Hindlimb muscle (tissue), 1 donor: ENCODE data around the gene VTN. TPM values are rescaled to one million over a fixed set of nuclear protein-coding genes. Genes with fewer than 3 reads are reported as not detected.
"Not testable (repeated sequence)": the region's sequence is repeated elsewhere in the genome, so short reads cannot be mapped to it uniquely, and the experiment has no call there.

Experiments
- DNase-seq: peaks from one replicate; pipeline ENCODE4 v3.0.0-alpha.2; 2013
- polyA plus RNA-seq: library from polyadenylated mRNA; unstranded; fragments of 120-200 nt; gene quantifications from one replicate; pipeline ENCODE4 v1.2.1, GENCODE V29; 2013; ENCODE audit not compliant: insufficient read length

VTN gene
- polyA plus RNA-seq, 1 donor, result 1.2 TPM

DNA sequence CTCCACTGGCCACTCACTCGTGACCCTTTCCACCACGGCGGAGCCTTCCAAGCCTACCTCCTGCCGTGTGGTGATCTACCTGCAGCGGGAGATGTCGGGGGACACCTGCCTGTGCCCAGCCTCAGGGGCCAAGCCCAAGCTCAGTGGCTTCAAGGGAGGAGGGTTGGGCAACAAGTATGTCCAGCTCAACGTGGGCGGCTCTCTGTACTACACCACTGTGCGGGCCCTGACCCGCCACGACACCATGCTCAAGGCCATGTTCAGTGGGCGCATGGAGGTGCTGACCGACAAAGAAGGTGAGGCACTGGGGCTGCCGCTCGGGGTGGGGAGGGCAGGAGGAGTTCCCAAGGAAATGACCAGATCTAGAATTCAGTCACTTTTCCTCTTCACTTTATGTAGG, 30.7 kb downstream of the VTN start:
- no peak for DNase-seq

DNA sequence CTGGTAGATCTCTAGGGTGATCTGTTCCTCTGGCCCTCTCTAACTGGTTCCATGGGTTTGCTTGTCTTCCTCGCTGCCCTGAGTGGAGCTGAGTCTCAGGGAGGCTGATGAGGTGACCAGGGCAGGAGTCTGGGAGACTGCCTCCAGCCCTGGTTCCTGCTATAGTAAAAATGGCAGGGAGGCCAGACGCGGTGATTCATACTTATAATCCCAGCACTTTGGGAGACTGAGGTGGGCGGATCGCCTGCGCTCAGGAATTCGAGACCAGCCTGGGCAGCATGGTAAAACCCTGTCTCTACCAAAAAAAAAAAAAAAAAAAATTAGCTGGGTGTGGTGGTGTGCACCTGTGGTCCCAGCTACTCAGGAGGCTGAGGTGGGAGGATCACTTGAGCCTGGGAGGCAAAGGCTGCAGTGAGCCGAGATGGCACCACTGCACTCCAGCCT, 31.3 kb downstream of the VTN start:
- not testable (repeated sequence) for DNase-seq

DNA sequence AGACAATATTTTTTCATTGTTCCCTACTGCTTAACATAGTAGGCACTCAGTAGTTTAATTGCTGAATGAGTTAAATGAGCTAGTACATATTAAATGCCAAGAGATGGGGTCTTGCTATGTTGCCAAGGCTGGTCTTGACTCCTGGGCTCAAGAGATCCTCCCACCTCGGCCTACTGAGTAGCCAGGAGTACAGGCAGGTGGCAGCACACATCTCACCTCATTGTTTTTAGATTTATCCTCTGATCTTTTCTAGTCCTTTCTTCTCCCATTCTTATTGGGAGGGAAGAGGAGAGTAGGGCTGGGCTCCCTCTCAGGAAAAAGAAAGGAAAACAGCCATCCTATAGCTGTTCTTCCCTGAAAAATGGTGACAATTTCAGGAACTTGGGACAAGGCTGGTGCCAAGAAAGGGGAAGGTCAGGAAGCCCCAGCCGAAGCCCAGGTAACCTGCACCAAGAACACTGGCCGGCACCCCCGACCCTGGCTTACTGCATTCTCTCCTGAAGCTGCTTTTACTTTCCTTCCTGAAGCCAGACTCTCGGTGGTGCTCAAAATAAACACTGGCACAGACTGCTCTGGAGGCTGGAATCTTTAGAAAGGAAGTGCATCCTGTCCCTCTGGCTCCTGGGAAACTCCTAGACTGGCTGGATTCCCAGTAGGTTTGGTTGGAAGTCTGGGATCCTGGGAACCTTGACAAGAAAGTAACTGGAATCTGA, 31.9 kb downstream of the VTN start:
- no peak for DNase-seq

DNA sequence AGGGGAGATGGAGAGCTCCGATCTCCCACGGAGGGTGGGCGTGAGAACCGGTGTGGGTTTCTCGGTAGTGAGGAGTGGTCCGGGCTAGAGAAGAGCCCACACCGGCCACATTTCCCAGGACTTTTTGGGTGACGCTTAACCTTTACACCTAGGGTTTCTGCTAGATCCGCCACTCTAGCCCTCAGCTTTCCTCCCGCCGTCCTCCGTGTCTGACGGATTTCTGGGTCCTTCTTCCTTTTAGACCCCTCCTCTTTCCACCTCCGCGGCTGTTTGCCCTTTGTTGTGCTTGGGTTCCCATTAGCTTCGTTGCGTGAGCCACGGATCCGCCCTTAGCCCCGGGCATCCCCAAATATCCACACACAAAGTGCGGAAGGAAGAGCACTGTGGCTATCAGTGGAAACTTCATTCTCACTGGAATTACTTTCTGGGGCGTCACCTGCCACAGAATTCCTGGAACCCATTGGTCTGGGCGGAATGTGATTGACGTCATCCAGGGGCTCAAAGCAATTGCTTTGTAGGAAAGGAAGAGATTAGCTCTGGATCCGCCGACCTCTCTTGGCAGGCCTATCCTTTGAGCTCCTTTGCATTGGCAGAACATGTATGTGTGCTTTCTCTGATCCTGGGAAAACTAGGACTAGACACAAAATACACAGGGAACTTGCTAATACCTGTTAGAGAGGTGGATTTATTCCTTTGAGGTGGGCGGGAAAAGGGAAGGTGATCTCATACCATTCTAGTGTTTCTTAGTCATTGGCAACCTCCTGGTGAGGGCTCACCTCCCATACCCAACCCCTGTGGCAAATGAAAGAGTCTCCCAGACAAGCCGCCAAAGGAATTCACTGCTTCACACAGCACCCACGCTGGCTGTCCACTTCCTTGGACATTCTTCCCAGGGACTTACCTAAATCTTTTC, 33.9 kb downstream of the VTN start:
- peak; percentile 61 for DNase-seq

DNA sequence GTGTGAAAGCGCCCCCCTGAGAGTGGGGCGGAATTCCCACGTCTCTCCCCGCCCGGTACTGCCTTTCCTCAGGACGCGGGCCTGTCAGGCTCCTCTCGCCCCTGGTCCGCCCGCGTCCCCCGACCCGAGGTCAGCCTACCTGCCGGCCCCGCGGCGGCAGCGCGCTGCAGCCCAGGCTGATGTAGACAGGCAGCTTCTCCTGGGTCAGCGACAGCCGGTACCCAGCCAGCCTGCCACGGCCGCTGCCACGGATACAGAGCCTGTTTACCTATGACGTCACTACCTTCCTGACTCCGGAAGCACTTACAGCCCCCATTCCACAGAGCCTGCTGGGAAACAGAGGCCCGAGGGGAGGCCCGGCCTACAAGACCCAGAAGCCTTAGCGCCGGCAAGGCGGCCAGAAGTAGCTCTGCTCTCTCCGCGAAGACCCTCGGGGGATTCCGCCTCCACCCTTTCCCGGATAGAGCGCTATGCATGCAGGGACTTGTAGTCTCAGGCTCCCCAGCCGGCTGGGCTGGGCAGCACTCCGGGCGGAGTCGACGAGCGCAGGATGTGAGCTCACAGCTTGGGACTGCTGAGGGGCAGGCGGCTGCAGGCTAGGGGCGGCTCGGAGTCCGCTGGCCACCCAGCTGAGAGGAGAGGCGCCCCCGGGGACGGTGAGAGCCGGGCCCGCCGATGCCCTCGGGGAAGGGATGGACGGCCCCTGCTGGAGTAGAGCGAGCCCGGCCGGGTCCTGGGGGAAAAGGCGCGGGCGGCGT, 34.7 kb downstream of the VTN start, which contains the start of the genes IFT20 and TNFAIP1:
Gene IFT20, minus strand, starts transcription at position 272 of the 758 bp plus-strand sequence. CDS start 3,487 bp downstream, outside the sequence.
Gene TNFAIP1, plus strand, starts transcription at position 561 of the 758 bp plus-strand sequence. CDS start 3,761 bp downstream, outside the sequence.
- DNase-seq, result peak; percentile 100

DNA sequence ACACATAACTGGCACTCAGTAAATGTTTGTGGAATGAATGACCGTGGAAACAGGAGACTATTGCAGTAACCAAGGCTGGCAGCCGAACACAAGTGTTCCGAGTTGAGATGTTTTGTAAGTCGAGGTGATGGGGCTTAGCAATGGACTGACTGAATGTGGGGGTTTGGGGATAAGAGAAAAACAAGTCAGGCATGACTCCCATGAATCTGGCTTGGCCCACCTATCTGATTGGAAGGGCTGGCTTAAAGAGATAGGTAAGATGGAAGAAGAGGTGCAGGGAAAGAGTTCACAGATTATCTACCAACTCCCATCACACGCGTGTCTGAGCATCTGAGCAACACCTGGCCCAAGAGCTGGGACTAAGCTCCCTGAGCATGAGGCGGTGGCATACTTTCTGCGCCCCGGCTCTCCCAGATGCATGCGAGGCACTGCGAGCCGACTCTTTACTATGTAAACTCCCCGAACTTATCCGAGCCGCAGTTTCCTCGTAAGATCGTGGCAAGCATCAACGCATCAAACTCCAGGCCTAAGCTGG, 35.4 kb downstream of the VTN start:
- DNase-seq, result no peak

DNA sequence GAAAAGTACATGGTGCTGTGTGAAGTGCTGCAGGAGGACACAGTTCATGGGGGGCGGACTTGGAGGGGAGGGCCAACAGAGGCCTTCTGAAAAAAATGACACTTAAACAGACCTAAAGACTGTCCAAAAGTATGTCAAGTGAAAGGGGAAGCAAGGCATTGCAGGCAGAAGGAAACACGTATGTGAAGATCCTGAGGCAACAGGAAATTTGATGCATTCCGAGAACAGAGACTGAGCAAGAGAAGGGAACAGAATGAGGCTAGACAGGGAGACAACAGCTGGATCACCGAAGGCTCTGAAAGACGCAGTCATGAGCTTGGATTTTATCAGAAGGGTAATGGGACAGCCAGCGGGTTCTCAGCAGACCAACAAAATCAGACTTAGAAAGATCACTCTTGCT, 35.9 kb downstream of the VTN start:
- DNase-seq, result no peak

DNA sequence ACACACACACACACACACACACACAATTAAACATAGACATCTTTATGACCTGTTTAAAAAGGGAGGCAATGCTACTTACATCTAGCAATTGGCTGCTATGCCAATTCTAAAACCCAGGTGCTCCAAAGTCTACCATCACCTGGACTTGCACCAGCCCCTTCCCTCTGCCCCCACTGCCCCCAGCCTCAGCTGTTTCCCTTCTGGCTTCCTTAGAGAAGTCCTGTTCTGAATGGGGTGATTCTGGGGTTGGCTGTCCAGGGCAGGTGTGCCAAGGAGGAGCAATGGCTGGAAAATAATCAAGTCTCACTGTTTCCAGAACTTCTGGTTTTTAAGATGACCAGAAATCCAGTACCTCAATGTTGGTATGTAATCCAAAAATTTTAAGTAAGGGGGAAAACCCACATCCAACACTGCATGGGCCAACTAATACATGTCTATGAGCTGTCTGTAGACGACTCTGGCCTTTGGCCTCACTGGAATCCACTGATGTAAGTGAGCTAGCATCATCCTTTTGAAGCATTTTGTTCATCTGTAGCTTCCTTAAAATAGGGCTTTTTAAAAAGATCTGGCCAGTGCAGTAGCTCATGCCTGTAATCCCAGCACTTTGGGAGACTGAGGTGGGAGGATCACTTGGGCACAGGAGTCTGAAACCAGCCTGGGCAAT, 36.9 kb downstream of the VTN start:
- DNase-seq, result no peak

DNA sequence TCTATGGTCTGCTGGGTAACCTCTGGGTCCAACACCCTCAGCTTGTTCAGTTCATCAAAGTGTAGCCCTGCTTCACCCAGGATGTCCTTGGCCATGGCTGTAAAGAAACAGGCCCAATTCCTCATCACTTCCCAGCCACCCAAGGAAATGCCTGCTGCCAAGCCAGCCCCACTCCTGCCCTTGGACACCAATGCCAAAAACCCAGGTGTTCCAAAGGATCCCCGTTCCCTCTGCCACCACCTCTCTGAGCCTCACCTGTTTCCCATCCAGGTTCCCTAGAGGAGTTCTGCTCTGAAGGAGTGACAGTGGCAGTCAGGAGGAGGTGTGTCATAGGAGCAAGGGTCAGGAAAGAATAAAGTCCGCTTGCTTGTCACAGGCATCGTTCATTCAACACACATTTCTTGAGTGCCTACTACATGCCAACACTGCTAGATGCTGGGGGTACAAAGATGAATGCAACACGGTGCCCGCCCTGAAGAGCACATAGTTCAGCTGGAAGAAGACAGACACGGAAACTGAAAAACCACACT, 38.2 kb downstream of the VTN start:
- DNase-seq, result no peak

DNA sequence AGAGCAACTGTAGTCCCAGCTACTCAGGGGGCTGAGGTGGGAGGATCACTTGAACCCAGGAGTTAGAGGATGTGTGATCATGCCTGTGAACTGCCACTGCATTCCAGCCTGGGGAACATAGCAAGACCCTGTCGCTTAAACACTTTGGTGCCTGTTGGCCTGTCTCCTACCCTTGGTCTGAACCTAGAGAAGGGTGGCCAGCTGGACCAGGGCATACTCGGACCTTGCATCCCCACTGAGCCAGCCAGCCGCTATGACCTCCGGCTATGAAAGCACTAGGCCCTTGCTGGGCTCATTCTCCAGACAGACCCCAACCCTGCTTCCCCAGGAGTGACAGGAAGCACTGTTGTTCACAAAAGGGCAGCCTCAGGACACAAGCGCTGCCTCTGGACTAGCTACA, 39.4 kb downstream of the VTN start:
- DNase-seq, result no peak

DNA sequence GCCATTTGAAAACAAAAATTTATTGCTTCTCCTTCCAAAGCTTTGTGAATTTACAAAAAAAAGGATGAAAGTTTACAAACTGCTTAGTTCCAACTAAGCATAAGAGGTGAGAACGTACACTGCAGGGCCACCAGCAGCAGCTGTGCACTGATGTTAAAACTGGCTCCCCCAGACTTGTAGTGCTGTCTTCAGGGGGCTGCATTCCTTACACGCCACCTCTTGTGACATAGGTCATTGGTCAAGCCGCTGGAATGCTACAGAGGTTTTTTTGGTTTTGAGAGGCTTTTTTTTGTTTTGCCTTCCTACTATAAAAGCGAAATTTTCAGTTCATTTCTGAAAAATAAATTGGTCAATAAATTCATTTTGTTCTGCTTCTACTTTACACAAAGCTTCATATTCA, 41.8 kb downstream of the VTN start:
- no peak for DNase-seq

DNA sequence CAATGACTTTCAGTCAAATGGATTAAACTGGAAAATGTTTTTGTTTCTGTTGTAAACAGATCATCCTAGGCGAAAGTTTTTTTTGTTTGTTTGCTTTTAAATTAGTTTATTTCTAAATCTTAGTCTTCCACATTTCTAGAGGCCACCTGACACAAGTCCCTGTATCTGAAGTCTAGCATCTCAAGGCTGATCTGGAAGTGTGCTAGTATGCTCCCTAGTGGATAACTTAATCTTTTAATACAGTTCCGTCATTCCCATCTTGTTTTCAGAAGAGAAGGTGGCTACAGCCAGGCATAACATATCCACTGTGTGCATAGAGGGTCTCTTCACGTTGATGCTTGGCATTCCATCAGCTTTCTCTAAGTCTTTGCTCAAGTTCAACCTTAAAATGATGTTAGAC, 42.4 kb downstream of the VTN start:
- no peak for DNase-seq

DNA sequence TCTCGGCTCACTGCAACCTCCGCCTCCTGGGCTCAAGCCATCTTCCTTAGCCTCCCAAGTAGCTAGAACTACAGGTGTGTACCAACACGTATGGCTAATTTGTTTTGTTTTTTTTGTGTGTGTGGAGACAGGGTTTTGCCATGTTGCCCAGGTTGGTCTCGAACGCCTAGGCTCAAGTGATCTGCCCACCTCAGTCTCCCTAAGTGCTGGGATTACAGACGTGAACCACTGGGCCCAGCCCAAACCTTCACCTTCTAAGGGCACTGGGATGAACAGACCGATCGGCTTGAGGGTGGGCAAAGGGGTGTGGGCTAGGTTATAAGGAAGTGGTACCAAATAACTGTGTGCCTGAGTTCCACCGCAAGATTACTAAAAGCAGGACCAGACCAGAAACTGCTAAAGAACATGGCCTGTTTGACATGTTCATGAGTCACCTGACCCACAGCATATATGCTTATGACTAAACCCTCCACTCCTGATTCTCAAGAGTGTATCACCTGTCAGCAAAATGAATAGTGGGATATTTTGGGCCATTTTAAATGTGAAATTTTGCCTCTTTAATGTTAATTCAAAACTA, 43.0 kb downstream of the VTN start:
- DNase-seq, result no peak

DNA sequence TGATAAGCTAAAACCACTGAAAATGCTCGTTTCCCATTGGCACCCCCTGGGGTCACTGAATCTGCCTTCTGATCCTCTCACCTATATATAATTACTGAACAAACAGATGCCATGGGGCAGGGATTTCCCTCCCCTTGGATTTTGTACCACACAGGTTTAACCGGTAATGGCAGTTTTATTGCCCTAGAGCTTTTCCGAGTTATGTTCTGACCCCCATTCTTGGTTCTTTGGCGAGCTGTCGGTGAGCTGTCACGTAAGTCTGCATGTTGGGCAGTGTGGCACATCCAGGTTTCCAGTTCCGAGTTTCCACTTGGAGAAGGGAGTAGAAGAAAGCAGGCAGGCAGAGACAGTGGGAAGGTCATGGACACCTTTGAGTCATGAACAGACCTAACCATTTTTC, 44.0 kb downstream of the VTN start:
- no peak for DNase-seq

DNA sequence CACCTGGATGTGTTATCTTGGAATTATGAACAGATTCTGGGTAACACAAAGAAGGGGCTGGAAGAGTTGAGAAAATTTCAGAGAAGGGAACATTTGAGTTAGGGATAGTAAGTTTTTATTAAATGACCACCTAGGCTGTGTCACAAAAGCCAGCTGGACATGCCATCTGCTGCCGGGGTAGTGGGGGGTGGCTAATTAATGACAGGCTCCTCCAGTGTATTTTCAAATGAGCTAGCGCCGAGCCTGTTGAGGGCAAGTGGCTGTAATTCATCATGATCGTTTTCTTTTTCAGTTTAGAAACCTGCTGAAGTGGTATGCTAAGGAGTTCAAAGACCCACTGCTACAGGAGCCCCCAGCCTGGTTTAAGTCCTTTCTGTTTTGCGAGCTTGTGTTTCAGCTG, 44.9 kb downstream of the VTN start:
- DNase-seq, result no peak

DNA sequence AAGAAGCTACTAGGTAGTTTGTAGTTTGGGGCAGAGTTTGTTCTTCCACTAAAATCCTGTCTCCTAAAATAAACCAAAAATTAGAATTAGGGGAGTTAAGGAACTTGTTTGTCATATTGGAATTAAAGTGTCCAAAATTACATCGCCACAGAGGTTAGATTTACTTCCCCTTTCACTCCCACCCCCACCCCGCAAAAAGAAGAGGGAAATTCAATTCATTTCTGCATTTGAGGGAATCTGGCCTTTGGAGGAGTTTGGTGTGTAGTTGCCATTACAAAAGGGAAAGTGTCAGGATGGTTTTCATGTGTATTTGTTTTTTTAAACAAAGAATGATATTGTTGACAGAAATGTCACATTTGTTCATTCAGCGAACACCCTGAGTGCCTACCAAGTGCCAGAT, 45.3 kb downstream of the VTN start:
- no peak for DNase-seq

DNA sequence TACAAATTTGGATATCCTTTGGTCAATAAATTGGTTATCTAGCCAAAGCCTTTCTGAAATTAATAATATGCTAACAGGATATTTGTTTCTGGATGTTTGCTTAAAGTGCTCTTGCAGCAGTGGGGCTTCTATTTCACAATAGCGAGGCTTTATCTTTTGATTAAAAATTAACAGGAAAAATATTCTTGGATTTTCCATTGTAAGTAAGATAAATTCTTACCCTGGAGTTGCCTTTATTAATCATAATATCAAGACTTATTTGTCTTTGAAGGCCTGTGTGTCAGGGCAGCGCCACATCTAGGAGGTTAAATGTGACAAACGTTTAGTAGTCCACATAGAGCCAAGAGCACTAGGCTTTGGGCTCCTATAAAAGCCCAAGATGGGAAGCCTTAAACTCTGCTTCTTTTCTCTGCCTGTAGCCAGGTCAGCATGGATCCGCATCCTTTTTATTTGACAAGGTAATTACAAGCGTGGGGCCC, 45.8 kb downstream of the VTN start:
- no peak for DNase-seq

DNA sequence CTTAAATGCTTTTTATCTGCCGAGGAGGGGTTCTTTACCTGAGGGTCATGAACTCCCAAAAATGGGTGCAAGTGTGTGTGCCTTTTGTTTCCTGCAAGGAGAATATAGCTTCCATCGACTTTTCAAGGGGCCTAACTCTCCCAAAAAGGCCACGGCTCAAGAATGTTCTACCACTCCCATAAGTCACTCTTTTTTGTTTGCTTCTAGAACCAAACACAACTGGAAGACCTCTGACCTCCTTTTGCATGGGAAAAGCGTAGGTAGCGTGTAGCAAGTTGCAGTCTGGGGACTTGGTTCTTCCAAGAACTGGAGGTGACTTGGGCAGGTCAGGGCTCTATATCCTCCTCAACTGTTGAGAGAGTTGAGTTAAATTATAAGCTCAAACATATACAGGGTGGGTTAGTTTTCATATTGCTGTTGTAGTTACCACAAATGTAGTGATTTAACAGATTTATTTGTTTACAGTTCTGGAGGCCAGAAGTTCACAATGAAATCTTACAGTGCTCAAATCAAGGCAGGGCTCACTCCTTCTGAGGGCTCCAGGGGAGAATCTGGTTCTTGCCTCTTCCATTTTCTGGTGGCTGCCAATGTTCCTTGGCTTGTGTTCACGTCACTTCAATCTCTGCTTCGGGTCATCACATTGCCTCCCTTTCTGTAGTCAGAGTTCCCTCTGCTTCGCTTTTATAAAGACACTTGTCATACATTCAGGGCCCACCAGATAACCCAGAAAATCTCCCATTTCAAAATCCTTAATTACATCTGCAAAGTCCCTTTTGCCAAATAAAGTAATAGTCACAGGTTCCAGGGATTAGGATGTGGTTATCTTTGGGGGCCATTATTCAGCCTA, 49.7 kb downstream of the VTN start:
- no peak for DNase-seq

DNA sequence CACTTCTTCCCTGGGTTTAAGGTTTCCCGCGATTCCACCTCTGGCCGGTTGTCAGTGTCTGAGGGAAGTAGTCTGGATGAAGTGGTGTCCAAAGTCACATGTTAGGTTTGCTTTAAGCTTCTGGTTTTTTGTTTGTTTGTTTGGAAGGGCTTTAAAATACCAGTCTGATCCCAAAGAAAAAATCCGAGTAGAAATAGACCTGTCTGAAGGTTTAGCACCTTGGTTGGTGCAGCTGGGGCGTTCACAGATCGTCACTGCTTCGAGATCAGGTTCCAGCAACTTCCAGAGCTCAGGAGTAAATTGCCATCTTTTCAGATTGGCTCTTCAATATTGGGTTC, 50.5 kb downstream of the VTN start:
- no peak for DNase-seq
